Tibial nerve (tissue), 4 donors: ENCODE measurements around the gene FAM25A. TPM values are rescaled to one million over a fixed set of nuclear protein-coding genes. Genes with fewer than 3 reads are reported as not detected.
"Not testable (repeated sequence)": the region's sequence is repeated elsewhere in the genome, so short reads cannot be mapped to it uniquely, and the experiment has no call there.

Experiments
- DNase-seq, 2 donors: peaks; one replicate each; pipeline ENCODE4 v3.0.0-alpha.2; 2019; ENCODE audit warnings: low spot score in 2 of 2
- H3K27ac ChIP-seq, 4 donors: fragments of 200-600 bp; sonication (generic) in 3 of 4; one replicate each; pipeline ENCODE4 v1.5.1; 2017 to 2019; ENCODE audit warnings: mild to moderate bottlenecking in 1 of 4
- H3K27me3 ChIP-seq, 2 donors: fragments of 200-600 bp; sonication (generic) in 1 of 2; one replicate each; pipeline versions ENCODE4 v1.5.1 to v1.6.0; 2017 to 2019
- H3K36me3 ChIP-seq, 3 donors: fragments of 200-600 bp; sonication (generic); one replicate each; pipeline ENCODE4 v1.5.1; 2018 to 2019
- H3K4me1 ChIP-seq, 4 donors: fragments of 200-600 bp; sonication (generic) in 3 of 4; one replicate each; pipeline ENCODE4 v1.5.1; 2017 to 2019
- H3K4me3 ChIP-seq, 4 donors: fragments of 200-600 bp; sonication (generic) in 3 of 4; one replicate each; pipeline ENCODE4 v1.5.1; 2017 to 2019; ENCODE audit warnings: mild to moderate bottlenecking in 1 of 4, moderate library complexity in 1 of 4
- H3K9me3 ChIP-seq, 4 donors: fragments of 200-600 bp; sonication (generic) in 3 of 4; one replicate each; pipeline ENCODE4 v1.5.1; 2017 to 2019
- EP300 ChIP-seq, 2 donors: sonication (generic); formaldehyde crosslinking; IDR thresholded peaks; one replicate each; pipeline ENCODE4 v1.6.1; 2017; ENCODE audit warnings: antibody characterized with exemption in 2 of 2, mild to moderate bottlenecking in 1 of 2
- POLR2A ChIP-seq, 2 donors: fragments of 450-650 bp; IDR thresholded peaks; one replicate each; pipeline ENCODE4 v1.6.1; 2017; ENCODE audit warnings: antibody characterized with exemption in 2 of 2, mild to moderate bottlenecking in 2 of 2, moderate library complexity in 2 of 2
- WGBS, 2 donors: methylation state at CpG; one replicate each; pipeline ENCODE4 v1.1.5; 2018; 5-methylcytosine and 5-hydroxymethylcytosine counted together
- total RNA-seq, 4 donors: library from RNA; depleted of rRNA; stranded (reverse); fragments of >200 nt; gene quantifications; one replicate each; pipeline ENCODE4 v1.1.0, GENCODE V29; 2016
- TF ChIP-seq, protein P1 (sequence below), 5 experiments: fragments of 200-600 bp in 3 of 5; fragments of 450-650 bp in 2 of 5; sonication (generic) in 3 of 5; IDR thresholded peaks; one replicate each; pipeline ENCODE4 v1.5.1; 2016 to 2019; ENCODE audit warnings: antibody characterized with exemption in 5 of 5, mild to moderate bottlenecking in 3 of 5, moderate library complexity in 2 of 5

The FAM25A gene
- total RNA-seq, 4 donors from 2014 or later = not detected

- DNase-seq = no peak
- WGBS, 2 donors = 56 to 58% methylated on average over 1 of the region's 1 CpG
- Histone ChIP-seq H3K27ac (no peak overlapping the region), H3K4me1 (peaks cover 0 to 9% (median 0%) of the 10 kb centered on the region in 4 donors), H3K36me3 (peaks cover 0 to 38% (median 0%) of the 10 kb centered on the region in 3 donors), H3K27me3 (no peaks in the 10 kb centered on the region), H3K4me3 (no peak overlapping the region), H3K9me3 (no peaks in the 10 kb centered on the region)
- TF ChIP-seq EP300 (IDR thresholded peaks at IDR 0.05) (no peak), POLR2A (IDR thresholded peaks at IDR 0.05) (no peak)
- TF ChIP-seq, protein P1, sequence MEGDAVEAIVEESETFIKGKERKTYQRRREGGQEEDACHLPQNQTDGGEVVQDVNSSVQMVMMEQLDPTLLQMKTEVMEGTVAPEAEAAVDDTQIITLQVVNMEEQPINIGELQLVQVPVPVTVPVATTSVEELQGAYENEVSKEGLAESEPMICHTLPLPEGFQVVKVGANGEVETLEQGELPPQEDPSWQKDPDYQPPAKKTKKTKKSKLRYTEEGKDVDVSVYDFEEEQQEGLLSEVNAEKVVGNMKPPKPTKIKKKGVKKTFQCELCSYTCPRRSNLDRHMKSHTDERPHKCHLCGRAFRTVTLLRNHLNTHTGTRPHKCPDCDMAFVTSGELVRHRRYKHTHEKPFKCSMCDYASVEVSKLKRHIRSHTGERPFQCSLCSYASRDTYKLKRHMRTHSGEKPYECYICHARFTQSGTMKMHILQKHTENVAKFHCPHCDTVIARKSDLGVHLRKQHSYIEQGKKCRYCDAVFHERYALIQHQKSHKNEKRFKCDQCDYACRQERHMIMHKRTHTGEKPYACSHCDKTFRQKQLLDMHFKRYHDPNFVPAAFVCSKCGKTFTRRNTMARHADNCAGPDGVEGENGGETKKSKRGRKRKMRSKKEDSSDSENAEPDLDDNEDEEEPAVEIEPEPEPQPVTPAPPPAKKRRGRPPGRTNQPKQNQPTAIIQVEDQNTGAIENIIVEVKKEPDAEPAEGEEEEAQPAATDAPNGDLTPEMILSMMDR (IDR thresholded peaks at IDR 0.05) = no peak
These were observed 31.6 kb upstream of the FAM25A start for GRCh38 chr10:86988520-86988919.

DNA sequence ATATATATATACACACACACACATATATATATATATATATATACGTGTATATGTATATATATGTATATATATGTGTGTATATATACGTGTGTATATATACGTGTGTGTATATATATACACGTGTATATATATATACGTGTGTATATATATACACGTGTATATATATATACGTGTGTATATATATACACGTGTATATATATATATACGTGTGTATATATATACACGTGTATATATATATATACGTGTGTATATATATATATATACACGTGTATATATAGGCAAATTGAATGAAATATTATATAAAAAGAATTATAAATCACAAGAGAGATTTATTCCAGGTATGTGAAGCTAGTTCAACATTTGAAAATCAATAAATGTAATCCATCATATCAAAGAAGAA is 28.7 kb upstream of the FAM25A start:
- whole genome bisulfite sequencing, 2 donors = 86 to 91% methylated on average over 12 of the region's 12 CpGs
- H3K27me3 ChIP-seq, H3K4me3 ChIP-seq, H3K9me3 ChIP-seq, H3K4me1 ChIP-seq, DNase-seq, H3K27ac ChIP-seq: not testable (repeated sequence)
- H3K36me3 ChIP-seq = peaks cover 0 to 51% (median 0%) of the 10 kb centered on the region in 3 donors

- no peak for DNase-seq
- TF ChIP-seq POLR2A (IDR thresholded peaks at IDR 0.05) (no peak), EP300 (IDR thresholded peaks at IDR 0.05) (no peak)
- TF ChIP-seq, protein P1 (IDR thresholded peaks at IDR 0.05) = no peak
- peaks cover 0 to 53% (median 0%) of the 10 kb centered on the region in 3 donors for H3K36me3 ChIP-seq
These were observed 27.6 kb upstream of the FAM25A start for GRCh38 chr10:86992456-86992855.

DNA sequence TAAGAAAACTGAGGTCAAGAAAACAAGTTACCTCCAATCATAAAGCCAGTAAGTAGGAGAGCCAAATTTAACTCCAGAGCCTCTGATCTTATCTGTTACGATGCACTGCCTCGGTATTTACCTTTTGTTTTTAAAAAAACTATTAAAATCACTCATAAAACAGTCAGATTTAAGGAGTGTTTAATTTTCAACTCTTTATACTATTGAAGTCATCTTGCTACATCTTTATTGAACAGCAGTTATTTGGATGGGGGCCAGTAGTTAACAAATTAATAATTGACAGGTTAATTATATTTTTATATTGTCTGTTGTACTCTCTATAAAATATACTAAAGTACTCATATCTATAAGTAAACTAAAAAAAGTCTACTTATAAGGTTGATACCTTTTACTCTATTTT is 27.2 kb upstream of the FAM25A start:
- no peak overlapping the region for H3K4me3 ChIP-seq
- H3K36me3 ChIP-seq = peaks cover 0 to 53% (median 0%) of the 10 kb centered on the region in 3 donors
- TF ChIP-seq POLR2A (IDR thresholded peaks at IDR 0.05) (no peak), EP300 (IDR thresholded peaks at IDR 0.05) (no peak)
- TF ChIP-seq, protein P1 (IDR thresholded peaks at IDR 0.05) = no peak
- no peak for DNase-seq
- no peaks in the 10 kb centered on the region for H3K27me3 ChIP-seq
- no peaks in the 10 kb centered on the region for H3K9me3 ChIP-seq
- WGBS, 2 donors = 85 to 86% methylated on average over 2 of the region's 2 CpGs
- no peak overlapping the region for H3K27ac ChIP-seq
- H3K4me1 ChIP-seq = peaks cover 0 to 9% (median 0%) of the 10 kb centered on the region in 4 donors

More at GRCh38 chr10:86992456-86992855, 27.6 kb upstream of the FAM25A start:
- H3K4me3 ChIP-seq = no peak overlapping the region
- H3K9me3 ChIP-seq = no peaks in the 10 kb centered on the region
- H3K27me3 ChIP-seq = no peaks in the 10 kb centered on the region
- H3K4me1 ChIP-seq = peaks cover 0 to 9% (median 0%) of the 10 kb centered on the region in 4 donors
- no peak overlapping the region for H3K27ac ChIP-seq

GRCh38 chr10:86999802-87000403 is 20.2 kb upstream of the FAM25A start:
- not testable (repeated sequence) for DNase-seq, H3K9me3 ChIP-seq, H3K27me3 ChIP-seq, H3K4me1 ChIP-seq, H3K4me3 ChIP-seq
- peak overlapping the region in 1 of 4 donors; percentile 50 for H3K27ac ChIP-seq
- 61 to 64% methylated on average over 6 of the region's 6 CpGs for WGBS, 2 donors
- peaks cover 0 to 23% (median 0%) of the 10 kb centered on the region in 3 donors for H3K36me3 ChIP-seq

DNA sequence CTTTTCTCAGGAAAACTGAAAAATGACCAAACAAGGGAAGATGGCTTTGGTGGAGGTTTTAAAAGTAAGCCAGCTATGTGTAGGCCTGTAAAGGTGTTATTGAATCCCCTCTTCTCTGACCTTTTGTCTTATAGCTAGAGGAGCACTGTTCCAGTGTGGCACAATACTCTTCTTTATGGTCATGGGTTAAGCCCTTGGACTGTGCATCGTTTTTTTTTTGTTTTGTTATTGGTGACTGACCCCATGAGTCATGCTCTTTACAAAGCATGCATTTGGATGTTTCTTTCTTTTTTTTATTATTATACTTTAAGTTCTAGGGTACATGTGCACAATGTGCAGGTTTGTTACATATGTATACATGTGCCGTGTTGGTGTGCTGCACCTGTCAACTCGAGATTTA is 19.6 kb upstream of the FAM25A start:
- DNase-seq = no peak
- Histone ChIP-seq H3K27ac (peak overlapping the region in 1 of 4 donors; percentile 50), H3K27me3 (no peaks in the 10 kb centered on the region), H3K4me1 (no peaks in the 10 kb centered on the region), H3K4me3 (no peak overlapping the region), H3K36me3 (peaks cover 0 to 20% (median 0%) of the 10 kb centered on the region in 3 donors), H3K9me3 (no peaks in the 10 kb centered on the region)
- WGBS, 2 donors = 61 to 63% methylated on average over 3 of the region's 3 CpGs
- TF ChIP-seq, protein P1 (IDR thresholded peaks at IDR 0.05) = no peak
- TF ChIP-seq EP300 (IDR thresholded peaks at IDR 0.05) (no peak), POLR2A (IDR thresholded peaks at IDR 0.05) (no peak)

GRCh38 chr10:87007124-87007523 is 13.0 kb upstream of the FAM25A start:
- WGBS, 2 donors = 13 to 33% methylated on average over 1 of the region's 1 CpG
- not testable (repeated sequence) for DNase-seq, H3K27me3 ChIP-seq

DNA sequence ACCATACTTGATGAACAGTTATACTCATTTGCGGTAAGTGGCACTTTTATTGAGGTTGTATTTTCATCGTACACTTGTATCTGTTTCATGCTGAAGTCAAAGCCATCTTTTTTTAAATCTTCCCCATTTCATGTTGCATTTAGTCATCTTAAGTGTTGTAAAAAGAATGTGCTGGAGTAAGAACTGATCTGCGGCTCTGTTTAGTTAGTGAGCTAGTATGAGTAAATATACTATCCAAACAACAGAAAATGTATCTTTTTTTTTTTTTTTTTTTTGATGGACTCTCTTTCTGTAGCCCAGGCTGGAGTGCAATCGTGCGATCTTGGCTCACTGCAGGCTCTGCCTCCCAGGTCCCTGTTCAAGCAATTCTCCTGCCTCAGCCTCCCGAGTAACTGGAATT is 12.4 kb upstream of the FAM25A start:
- WGBS, 2 donors = 92 to 93% methylated on average over 5 to 6 of the region's 6 CpGs
- H3K36me3 ChIP-seq = peaks cover 0 to 22% (median 0%) of the 10 kb centered on the region in 3 donors
- H3K4me1 ChIP-seq, H3K27me3 ChIP-seq, H3K27ac ChIP-seq, H3K9me3 ChIP-seq, DNase-seq, H3K4me3 ChIP-seq: not testable (repeated sequence)

More at GRCh38 chr10:87007124-87007523, 13.0 kb upstream of the FAM25A start:
- H3K4me3 ChIP-seq, H3K4me1 ChIP-seq, H3K27ac ChIP-seq, H3K9me3 ChIP-seq: not testable (repeated sequence)
- peaks cover 0 to 22% (median 0%) of the 10 kb centered on the region in 3 donors for H3K36me3 ChIP-seq

DNA sequence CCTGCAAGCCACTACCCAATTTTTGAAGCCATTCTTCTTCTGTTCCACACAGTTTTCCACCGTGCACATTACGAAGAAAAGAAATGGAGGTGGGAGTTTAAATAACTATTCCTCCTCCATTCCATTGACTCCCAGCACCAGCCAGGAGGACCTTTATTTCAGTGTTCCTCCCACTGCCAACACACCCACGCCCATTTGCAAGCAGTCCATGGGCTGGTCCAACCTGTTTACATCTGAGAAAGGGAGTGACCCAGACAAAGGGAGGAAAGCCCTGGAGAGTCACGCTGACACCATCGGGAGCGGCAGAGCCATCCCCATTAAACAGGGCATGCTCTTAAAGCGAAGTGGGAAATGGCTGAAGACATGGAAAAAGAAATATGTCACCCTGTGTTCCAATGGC is 11.8 kb upstream of the FAM25A start:
- H3K4me3 ChIP-seq, H3K27me3 ChIP-seq, H3K4me1 ChIP-seq, H3K9me3 ChIP-seq, H3K27ac ChIP-seq, DNase-seq: not testable (repeated sequence)
- peaks cover 0 to 22% (median 0%) of the 10 kb centered on the region in 3 donors for H3K36me3 ChIP-seq
- WGBS, 2 donors = 88 to 94% methylated on average over 7 of the region's 7 CpGs
